ENCODE measurements around the gene IRF2BP2.

The IRF2BP2 gene

GRCh38 chr1:234634387-234634786 lies 24.4 kb upstream of the IRF2BP2 start:
- no peak for DNase-seq (ENCODE audit: low read depth)

- DNase-seq (ENCODE audit: low read depth): no peak
Observed at GRCh38 chr1:234633246-234634003, 23.4 kb upstream of the IRF2BP2 start.

- DNase-seq (ENCODE audit: low read depth): no peak
Observed at GRCh38 chr1:234632225-234632624, 22.2 kb upstream of the IRF2BP2 start.

- DNase-seq (ENCODE audit: low read depth): no peak
Observed at GRCh38 chr1:234631721-234632125, 21.7 kb upstream of the IRF2BP2 start.

- DNase-seq (ENCODE audit: low read depth): no peak
Observed at GRCh38 chr1:234629026-234629425, 19.0 kb upstream of the IRF2BP2 start.

- no peak for DNase-seq (ENCODE audit: low read depth)
Observed at GRCh38 chr1:234628089-234628488, 18.1 kb upstream of the IRF2BP2 start.

GRCh38 chr1:234627009-234627950 lies 17.3 kb upstream of the IRF2BP2 start:
- no peak for DNase-seq (ENCODE audit: low read depth)

- no peak for DNase-seq (ENCODE audit: low read depth)
Observed at GRCh38 chr1:234626391-234626790, 16.4 kb upstream of the IRF2BP2 start.

- no peak for DNase-seq (ENCODE audit: low read depth)
Observed at GRCh38 chr1:234624724-234625117, 14.7 kb upstream of the IRF2BP2 start.

GRCh38 chr1:234621657-234622335 lies 11.8 kb upstream of the IRF2BP2 start:
- DNase-seq (ENCODE audit: low read depth): no peak

GRCh38 chr1:234621127-234621468 lies 11.1 kb upstream of the IRF2BP2 start:
- no peak for DNase-seq (ENCODE audit: low read depth)

GRCh38 chr1:234620272-234621126 lies 10.5 kb upstream of the IRF2BP2 start:
- no peak for DNase-seq (ENCODE audit: low read depth)

- DNase-seq (ENCODE audit: low read depth): no peak
Observed at GRCh38 chr1:234619794-234620247, 9.8 kb upstream of the IRF2BP2 start.

GRCh38 chr1:234619071-234619480 lies 9.1 kb upstream of the IRF2BP2 start:
- no peak for DNase-seq (ENCODE audit: low read depth)

- no peak for DNase-seq (ENCODE audit: low read depth)
Observed at GRCh38 chr1:234618737-234619049, 8.7 kb upstream of the IRF2BP2 start.

GRCh38 chr1:234617986-234618736 lies 8.2 kb upstream of the IRF2BP2 start:
- DNase-seq (ENCODE audit: low read depth): no peak

GRCh38 chr1:234617131-234617985 lies 7.4 kb upstream of the IRF2BP2 start:
- no peak for DNase-seq (ENCODE audit: low read depth)

GRCh38 chr1:234616644-234617043 lies 6.7 kb upstream of the IRF2BP2 start:
- no peak for DNase-seq (ENCODE audit: low read depth)

- DNase-seq (ENCODE audit: low read depth): no peak
Observed at GRCh38 chr1:234614081-234614489, 4.1 kb upstream of the IRF2BP2 start.
